ENCODE measurements around the gene DYNLL1.

DYNLL1 gene

DNA sequence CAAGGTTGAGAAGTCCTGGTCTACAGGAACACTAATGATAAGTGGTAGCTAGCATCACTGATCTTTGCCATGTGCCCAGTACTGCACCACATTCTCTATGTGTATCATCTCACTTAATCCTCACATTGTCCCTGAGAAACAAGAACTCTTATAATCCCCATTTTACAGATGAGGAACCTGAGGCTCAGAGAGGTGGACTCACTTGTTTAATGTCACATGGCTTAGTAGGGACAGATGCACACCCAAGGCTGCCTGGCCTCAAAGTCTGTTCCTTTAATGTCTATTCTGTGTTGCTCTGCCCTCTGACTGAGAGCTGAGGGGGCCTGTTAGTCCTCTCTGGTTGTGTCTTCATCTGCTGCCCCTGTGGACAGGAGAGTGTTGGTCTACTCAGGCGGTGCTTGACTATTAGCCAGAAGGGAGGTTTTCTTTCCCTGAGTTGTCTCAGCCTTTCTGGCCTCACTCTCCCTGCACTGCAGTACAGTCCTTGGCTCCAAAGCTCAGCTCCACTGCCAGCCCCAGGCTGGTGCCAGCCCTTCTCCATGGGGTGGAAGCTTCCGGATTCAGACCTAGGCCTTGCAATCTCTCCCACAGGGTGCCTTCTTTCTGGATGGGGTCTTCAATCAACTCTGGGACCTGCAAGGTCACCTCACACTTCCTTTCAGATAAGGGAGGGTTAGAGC, 4.9 kb upstream of the DYNLL1 start:
- Histone ChIP-seq H2AK5ac (ENCODE audit: low read length) (no peak overlapping the region), H3K79me2 (ENCODE audit: control insufficient read depth, insufficient read depth, low read length) (no peaks in the 10 kb centered on the region), H3K27ac (ENCODE audit: low read depth, low read length) (no peak overlapping the region), H3K79me1 (ENCODE audit: low read length) (no peaks in the 10 kb centered on the region), H3K4ac (ENCODE audit: low read depth, low read length) (no peak overlapping the region), H2BK5ac (ENCODE audit: low read length) (no peak overlapping the region), H3K18ac (ENCODE audit: low read length) (no peak overlapping the region), H3K4me3 (ENCODE audit: low read length) (no peak overlapping the region), H3K27me3 (ENCODE audit: insufficient read depth, low read length, poor library complexity) (no peaks in the 10 kb centered on the region), H2BK15ac (replicated peaks; ENCODE audit: low read depth) (no peak overlapping the region), H3K9ac (ENCODE audit: low read length) (no peak overlapping the region), H3K36me3 (ENCODE audit: control insufficient read depth, insufficient read depth, low read length) (no peaks in the 10 kb centered on the region), H4K8ac (ENCODE audit: low read depth, low read length) (no peak overlapping the region), H3K23ac (ENCODE audit: low read length) (no peak overlapping the region), H3K4me2 (ENCODE audit: low read length) (no peak overlapping the region), H3K56ac (ENCODE audit: low read length) (no peak overlapping the region), H2BK120ac (ENCODE audit: low read depth, low read length) (no peak overlapping the region), H3K4me1 (ENCODE audit: control insufficient read depth, low read depth, low read length) (no peaks in the 10 kb centered on the region), H4K5ac (ENCODE audit: low read length) (no peak overlapping the region)
- DNase-seq = no peak
- WGBS (ENCODE audit: extremely low coverage, insufficient coverage, low lambda C conversion rate) = no CpG with 5 or more reads among the region's 2 CpGs

DNA sequence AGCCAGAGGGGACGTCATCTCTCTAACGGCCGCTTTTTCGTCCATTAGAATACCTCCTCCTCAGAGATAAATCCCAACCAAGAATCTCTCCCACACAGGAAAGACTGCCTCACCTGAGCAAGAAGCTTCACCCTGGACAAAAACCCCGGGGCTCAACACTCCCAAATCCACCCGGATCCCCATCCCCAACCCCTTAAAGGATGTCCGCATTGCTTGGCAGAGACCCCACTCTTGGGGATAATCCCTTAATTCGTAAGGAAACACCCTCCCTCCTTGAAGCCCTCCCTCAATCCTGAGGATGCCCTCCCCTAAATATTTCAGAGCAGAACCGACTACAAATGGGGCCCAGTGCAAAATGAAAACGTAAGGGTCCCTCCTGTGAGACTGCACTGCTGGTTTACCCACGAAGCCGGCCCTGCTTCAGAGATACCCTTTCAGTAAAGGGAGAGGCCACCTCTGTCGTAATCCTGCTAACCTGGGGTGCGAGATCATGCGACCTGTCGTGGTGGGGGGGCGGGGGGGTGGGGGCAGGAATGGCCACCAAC, 655 bp upstream of the DYNLL1 start:
- Histone ChIP-seq H3K27me3 (ENCODE audit: insufficient read depth, low read length, poor library complexity) (no peaks in the 10 kb centered on the region), H3K4me3 (ENCODE audit: low read length) (peak overlapping the region; percentile 61), H4K5ac (ENCODE audit: low read length) (no peak overlapping the region), H3K9ac (ENCODE audit: low read length) (peak overlapping the region; percentile 81), H3K79me2 (ENCODE audit: control insufficient read depth, insufficient read depth, low read length) (peaks cover 20% of the 10 kb centered on the region), H3K36me3 (ENCODE audit: control insufficient read depth, insufficient read depth, low read length) (peaks cover 4% of the 10 kb centered on the region), H2BK15ac (replicated peaks; ENCODE audit: low read depth) (no peak overlapping the region), H4K8ac (ENCODE audit: low read depth, low read length) (no peak overlapping the region), H2AK5ac (ENCODE audit: low read length) (no peak overlapping the region), H2BK120ac (ENCODE audit: low read depth, low read length) (no peak overlapping the region), H3K23ac (ENCODE audit: low read length) (peak overlapping the region; percentile 24), H2BK5ac (ENCODE audit: low read length) (no peak overlapping the region), H3K27ac (ENCODE audit: low read depth, low read length) (peak overlapping the region; percentile 60), H3K56ac (ENCODE audit: low read length) (peak overlapping the region; percentile 86), H3K18ac (ENCODE audit: low read length) (peak overlapping the region; percentile 68), H3K4me1 (ENCODE audit: control insufficient read depth, low read depth, low read length) (peaks cover 2% of the 10 kb centered on the region), H3K4me2 (ENCODE audit: low read length) (peak overlapping the region; percentile 78), H3K4ac (ENCODE audit: low read depth, low read length) (peak overlapping the region; percentile 78), H3K79me1 (ENCODE audit: low read length) (peaks cover 6% of the 10 kb centered on the region)
- peak; percentile 25 for DNase-seq
- no CpG with 5 or more reads among the region's 17 CpGs for WGBS (ENCODE audit: extremely low coverage, insufficient coverage, low lambda C conversion rate)

DNA sequence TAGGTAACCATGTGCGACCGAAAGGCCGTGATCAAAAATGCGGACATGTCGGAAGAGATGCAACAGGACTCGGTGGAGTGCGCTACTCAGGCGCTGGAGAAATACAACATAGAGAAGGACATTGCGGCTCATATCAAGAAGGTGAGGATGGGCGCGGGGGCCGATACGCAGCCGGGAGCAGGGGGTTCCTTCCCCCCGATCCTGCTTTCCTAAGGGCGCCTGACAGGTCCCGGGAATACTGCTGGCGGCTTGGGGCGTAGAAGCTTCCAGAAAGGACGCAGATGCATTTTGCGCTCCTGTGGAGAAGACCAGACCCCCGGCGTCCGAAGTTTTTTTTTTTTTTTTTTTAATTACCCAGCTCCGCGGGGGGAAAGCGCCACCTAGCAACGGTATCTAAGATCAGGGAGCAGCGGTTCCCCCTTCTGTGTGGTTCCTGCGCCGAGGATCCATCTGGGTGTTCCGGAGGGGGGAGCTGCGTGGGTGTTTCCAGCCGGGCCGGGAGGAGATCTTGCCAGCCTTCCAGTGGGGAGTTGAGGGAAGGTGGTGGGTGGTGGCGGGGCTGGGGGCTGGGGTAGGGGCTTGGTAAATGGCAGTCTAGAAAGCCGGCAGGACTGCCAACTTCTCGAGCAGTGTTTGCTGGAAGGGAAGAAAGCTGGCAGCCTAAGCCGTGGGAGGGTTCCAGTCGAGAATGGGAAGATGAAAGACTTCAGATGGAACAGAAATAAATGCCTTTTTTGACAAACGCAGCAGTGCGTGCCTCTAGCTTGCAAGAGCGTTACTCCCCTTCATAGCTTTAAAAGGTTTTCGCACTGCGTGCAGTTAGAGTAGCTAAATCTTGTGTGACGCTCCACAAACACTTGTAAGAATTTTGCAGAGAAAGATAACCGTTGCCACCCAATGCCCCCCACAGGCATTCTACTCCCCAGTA, 764 bp downstream of the DYNLL1 start:
- H2BK5ac ChIP-seq (ENCODE audit: low read length) = no peak overlapping the region
- no CpG with 5 or more reads among the region's 47 CpGs for WGBS (ENCODE audit: extremely low coverage, insufficient coverage, low lambda C conversion rate)
- H3K56ac ChIP-seq (ENCODE audit: low read length) = peak overlapping the region; percentile 93

DNA sequence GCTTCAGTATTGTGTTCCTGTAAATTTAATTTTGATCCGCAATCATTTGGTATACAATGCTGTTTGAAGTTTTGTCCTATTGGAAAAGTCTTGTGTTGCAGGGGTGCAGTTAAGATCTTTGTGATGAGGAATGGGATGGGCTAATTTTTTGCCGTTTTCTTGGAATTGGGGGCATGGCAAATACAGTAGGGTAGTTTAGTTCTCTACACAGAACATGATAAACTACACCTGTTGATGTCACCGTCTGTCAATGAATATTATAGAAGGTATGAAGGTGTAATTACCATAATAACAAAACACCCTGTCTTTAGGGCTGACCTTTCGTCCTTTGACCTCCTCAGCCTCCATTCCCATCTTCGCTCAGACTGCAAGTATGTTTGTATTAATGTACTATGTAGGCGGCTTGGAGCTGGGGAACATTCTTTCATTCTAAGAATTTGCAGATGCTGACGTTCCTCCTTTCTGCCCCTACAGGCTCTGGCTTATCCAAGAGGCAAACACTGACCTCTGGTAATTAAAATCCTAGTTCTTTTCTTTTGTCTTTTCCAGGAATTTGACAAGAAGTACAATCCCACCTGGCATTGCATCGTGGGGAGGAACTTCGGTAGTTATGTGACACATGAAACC, 1.7 kb downstream of the DYNLL1 start:
- no peaks in the 10 kb centered on the region for H3K27me3 ChIP-seq (ENCODE audit: insufficient read depth, low read length, poor library complexity)
- H2BK15ac ChIP-seq (replicated peaks; ENCODE audit: low read depth) = no peak overlapping the region
- H4K5ac ChIP-seq (ENCODE audit: low read length) = no peak overlapping the region
- H2BK120ac ChIP-seq (ENCODE audit: low read depth, low read length) = no peak overlapping the region
- H3K79me2 ChIP-seq (ENCODE audit: control insufficient read depth, insufficient read depth, low read length) = peaks cover 20% of the 10 kb centered on the region
- no peak overlapping the region for H3K18ac ChIP-seq (ENCODE audit: low read length)
- H3K23ac ChIP-seq (ENCODE audit: low read length) = no peak overlapping the region
- peaks cover 2% of the 10 kb centered on the region for H3K4me1 ChIP-seq (ENCODE audit: control insufficient read depth, low read depth, low read length)
- H3K27ac ChIP-seq (ENCODE audit: low read depth, low read length) = no peak overlapping the region
- peaks cover 4% of the 10 kb centered on the region for H3K36me3 ChIP-seq (ENCODE audit: control insufficient read depth, insufficient read depth, low read length)
- H3K4me3 ChIP-seq (ENCODE audit: low read length) = peak overlapping the region; percentile 99
- H2AK5ac ChIP-seq (ENCODE audit: low read length) = no peak overlapping the region
- H3K56ac ChIP-seq (ENCODE audit: low read length) = peak overlapping the region; percentile 93
- H3K79me1 ChIP-seq (ENCODE audit: low read length) = peaks cover 6% of the 10 kb centered on the region
- H2BK5ac ChIP-seq (ENCODE audit: low read length) = no peak overlapping the region
- H3K4ac ChIP-seq (ENCODE audit: low read depth, low read length) = no peak overlapping the region
- no peak for DNase-seq
- no CpG with 5 or more reads among the region's 9 CpGs for WGBS (ENCODE audit: extremely low coverage, insufficient coverage, low lambda C conversion rate)
- peak overlapping the region; percentile 74 for H3K9ac ChIP-seq (ENCODE audit: low read length)
- H3K4me2 ChIP-seq (ENCODE audit: low read length) = peak overlapping the region; percentile 97
- H4K8ac ChIP-seq (ENCODE audit: low read depth, low read length) = no peak overlapping the region

More for the DNA sequence above, 764 bp downstream of the DYNLL1 start:
- Histone ChIP-seq H3K18ac (ENCODE audit: low read length) (peak overlapping the region; percentile 98), H3K27ac (ENCODE audit: low read depth, low read length) (peak overlapping the region; percentile 69), H3K23ac (ENCODE audit: low read length) (no peak overlapping the region), H3K27me3 (ENCODE audit: insufficient read depth, low read length, poor library complexity) (no peaks in the 10 kb centered on the region), H3K79me1 (ENCODE audit: low read length) (peaks cover 6% of the 10 kb centered on the region), H4K5ac (ENCODE audit: low read length) (no peak overlapping the region), H2BK120ac (ENCODE audit: low read depth, low read length) (peak overlapping the region; percentile 5), H3K4ac (ENCODE audit: low read depth, low read length) (peak overlapping the region; percentile 97), H3K79me2 (ENCODE audit: control insufficient read depth, insufficient read depth, low read length) (peaks cover 20% of the 10 kb centered on the region), H3K9ac (ENCODE audit: low read length) (peak overlapping the region; percentile 74), H3K36me3 (ENCODE audit: control insufficient read depth, insufficient read depth, low read length) (peaks cover 4% of the 10 kb centered on the region), H4K8ac (ENCODE audit: low read depth, low read length) (no peak overlapping the region), H3K4me3 (ENCODE audit: low read length) (peak overlapping the region; percentile 99), H3K4me1 (ENCODE audit: control insufficient read depth, low read depth, low read length) (peaks cover 2% of the 10 kb centered on the region), H2AK5ac (ENCODE audit: low read length) (no peak overlapping the region), H3K4me2 (ENCODE audit: low read length) (peak overlapping the region; percentile 97), H2BK15ac (replicated peaks; ENCODE audit: low read depth) (no peak overlapping the region)
- DNase-seq = peak; percentile 62

DNA sequence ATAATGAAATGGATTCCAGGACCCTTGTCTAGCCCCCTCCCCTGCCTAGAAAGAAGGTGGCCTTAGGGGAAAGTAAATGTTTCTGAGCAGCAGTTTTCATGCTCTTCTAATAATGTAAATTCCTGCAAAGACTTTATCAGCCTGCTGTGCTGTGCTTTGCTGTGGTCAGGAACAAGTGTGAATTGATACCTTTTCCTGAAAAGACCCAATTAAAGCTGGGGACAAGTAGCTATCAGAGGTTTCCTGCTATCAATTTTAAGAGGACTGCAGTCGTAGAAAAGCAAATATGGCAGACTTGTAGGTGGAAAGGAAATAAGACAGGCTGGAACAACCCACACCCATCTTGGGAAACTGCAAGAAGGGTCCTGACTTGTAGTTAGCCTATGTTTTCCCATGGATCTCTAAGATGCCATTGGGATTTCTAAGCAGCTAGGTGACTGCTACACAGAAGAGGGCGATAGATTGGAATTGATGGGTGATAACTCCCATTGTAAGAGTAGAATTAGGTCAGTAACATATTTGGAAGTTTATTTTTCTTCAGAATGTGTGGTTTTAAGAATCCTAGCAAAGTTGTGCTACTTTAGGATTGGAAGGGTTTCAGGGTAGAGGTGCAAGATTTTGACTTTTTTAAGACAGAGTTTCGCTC, 3.1 kb downstream of the DYNLL1 start:
- peaks cover 2% of the 10 kb centered on the region for H3K4me1 ChIP-seq (ENCODE audit: control insufficient read depth, low read depth, low read length)
- DNase-seq = peak; percentile 23
- H3K79me1 ChIP-seq (ENCODE audit: low read length) = peaks cover 6% of the 10 kb centered on the region
- H3K4ac ChIP-seq (ENCODE audit: low read depth, low read length) = no peak overlapping the region
- no peak overlapping the region for H2BK120ac ChIP-seq (ENCODE audit: low read depth, low read length)
- H2AK5ac ChIP-seq (ENCODE audit: low read length) = no peak overlapping the region
- no peak overlapping the region for H2BK15ac ChIP-seq (replicated peaks; ENCODE audit: low read depth)
- H3K18ac ChIP-seq (ENCODE audit: low read length) = no peak overlapping the region
- H4K5ac ChIP-seq (ENCODE audit: low read length) = no peak overlapping the region
- peaks cover 20% of the 10 kb centered on the region for H3K79me2 ChIP-seq (ENCODE audit: control insufficient read depth, insufficient read depth, low read length)
- WGBS (ENCODE audit: extremely low coverage, insufficient coverage, low lambda C conversion rate) = no CpG with 5 or more reads among the region's 3 CpGs
- H4K8ac ChIP-seq (ENCODE audit: low read depth, low read length) = no peak overlapping the region
- H2BK5ac ChIP-seq (ENCODE audit: low read length) = no peak overlapping the region
- H3K56ac ChIP-seq (ENCODE audit: low read length) = no peak overlapping the region
- no peak overlapping the region for H3K4me3 ChIP-seq (ENCODE audit: low read length)
- no peak overlapping the region for H3K23ac ChIP-seq (ENCODE audit: low read length)
- no peaks in the 10 kb centered on the region for H3K27me3 ChIP-seq (ENCODE audit: insufficient read depth, low read length, poor library complexity)
- H3K4me2 ChIP-seq (ENCODE audit: low read length) = no peak overlapping the region
- H3K36me3 ChIP-seq (ENCODE audit: control insufficient read depth, insufficient read depth, low read length) = peaks cover 4% of the 10 kb centered on the region
- H3K27ac ChIP-seq (ENCODE audit: low read depth, low read length) = no peak overlapping the region
- no peak overlapping the region for H3K9ac ChIP-seq (ENCODE audit: low read length)
